Inflammatory macrophage treated with lipopolysaccharide for 4 hours (primary cell): ENCODE measurements around the gene TEX35.

ENCODE experiments used
- DNase-seq: peaks from one replicate; pipeline ENCODE4 v3.0.0-alpha.2; 2020

Gene TEX35

GRCh38 chr1:178512566-178513277 lies at the start of gene TEX35:
Gene TEX35 (plus strand): TSS chr1:178513109. CDS start chr1:178513189, 80 bp downstream.
- DNase-seq: no peak

GRCh38 chr1:178464141-178464540 lies 48.8 kb upstream of the TEX35 start:
- no peak for DNase-seq

GRCh38 chr1:178464566-178464965 lies 48.3 kb upstream of the TEX35 start:
- no peak for DNase-seq

GRCh38 chr1:178465011-178465410 lies 47.9 kb upstream of the TEX35 start:
- DNase-seq: no peak

- no peak for DNase-seq
Measured at GRCh38 chr1:178467837-178468236, 45.1 kb upstream of the TEX35 start.

DNA sequence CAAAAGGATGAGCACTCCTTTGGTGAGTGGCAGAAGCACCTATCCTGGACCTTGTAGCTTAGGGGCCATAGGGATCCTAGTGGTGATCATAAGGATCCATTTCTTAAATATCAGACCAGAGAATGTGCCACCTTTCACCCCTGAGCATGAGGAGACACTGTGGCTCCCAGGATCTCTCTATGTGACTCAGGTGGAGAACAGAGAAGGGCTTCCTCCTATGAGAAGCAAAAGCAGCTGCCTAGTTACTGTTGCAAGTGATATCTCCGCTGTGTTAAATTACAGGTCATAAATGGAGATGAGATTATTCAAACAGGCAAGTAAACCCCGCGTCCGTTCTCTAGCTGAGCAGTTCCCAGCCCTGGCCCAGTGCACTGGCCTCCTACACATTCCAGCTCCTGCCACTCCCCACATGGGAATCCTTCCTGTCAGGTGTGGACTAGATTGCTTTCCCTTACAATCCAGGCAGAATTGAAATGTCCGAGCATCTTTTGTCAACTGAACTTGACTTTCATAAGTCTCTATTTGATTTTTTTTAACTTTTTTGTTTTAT lies 42.4 kb upstream of the TEX35 start:
- no peak for DNase-seq

DNA sequence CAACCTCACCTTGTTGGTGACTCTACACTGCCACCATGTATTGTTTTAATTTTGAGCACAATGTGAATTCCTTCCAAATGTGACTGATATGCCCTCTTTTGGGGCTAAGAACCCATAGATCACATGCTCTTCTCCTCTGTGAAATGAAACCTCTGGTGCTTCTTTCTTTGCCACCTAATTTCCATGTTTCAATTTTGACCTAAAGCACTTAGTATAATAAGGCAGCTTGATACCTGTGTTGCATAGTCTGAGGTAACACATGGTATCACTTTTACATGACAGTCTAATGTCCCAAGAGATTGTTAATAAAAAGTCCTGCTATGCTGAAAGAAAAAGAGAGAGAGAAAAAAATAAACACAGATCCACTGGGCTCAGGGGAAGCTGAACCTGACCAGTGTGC lies 40.4 kb upstream of the TEX35 start:
- no peak for DNase-seq

- no peak for DNase-seq
Measured at GRCh38 chr1:178477373-178477772, 35.5 kb upstream of the TEX35 start.

- peak; percentile 76 for DNase-seq
Measured at GRCh38 chr1:178477841-178478240, 35.1 kb upstream of the TEX35 start.

DNA sequence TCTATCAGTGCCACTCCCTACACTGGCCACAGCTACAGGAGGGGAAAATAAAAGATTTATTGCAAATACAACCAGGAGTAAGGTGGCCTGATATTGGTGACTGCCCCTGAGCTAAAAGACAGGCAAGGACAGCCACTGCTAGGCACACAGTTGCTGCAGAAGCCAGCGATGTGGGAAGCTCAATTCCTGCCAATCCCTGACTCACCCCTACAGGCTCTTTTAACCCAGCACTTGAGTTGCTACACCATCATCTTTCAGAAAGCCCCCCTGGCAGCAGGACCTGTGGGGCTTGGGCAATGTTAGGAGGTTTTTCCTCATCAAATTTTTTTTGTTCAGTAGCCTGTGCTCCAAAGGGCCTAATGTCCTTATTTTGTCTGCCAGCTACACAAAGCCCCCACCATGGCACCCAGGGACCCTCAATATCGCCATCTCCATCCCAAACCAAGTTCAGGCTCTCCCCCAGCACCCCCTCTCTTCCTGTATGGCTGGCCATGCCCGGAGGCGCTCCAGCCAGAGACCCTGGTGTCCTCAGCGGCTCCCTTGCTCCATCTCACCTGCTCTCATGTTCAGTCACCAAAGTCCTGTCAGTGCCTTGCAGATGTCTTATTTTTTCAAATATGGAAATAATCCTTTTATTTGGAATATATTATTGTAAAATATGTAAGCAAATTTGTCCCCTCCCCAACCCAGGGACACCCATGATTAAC lies 29.5 kb upstream of the TEX35 start:
- DNase-seq: no peak

- peak; percentile 9 for DNase-seq
Measured at GRCh38 chr1:178484698-178485225, 28.1 kb upstream of the TEX35 start.

DNA sequence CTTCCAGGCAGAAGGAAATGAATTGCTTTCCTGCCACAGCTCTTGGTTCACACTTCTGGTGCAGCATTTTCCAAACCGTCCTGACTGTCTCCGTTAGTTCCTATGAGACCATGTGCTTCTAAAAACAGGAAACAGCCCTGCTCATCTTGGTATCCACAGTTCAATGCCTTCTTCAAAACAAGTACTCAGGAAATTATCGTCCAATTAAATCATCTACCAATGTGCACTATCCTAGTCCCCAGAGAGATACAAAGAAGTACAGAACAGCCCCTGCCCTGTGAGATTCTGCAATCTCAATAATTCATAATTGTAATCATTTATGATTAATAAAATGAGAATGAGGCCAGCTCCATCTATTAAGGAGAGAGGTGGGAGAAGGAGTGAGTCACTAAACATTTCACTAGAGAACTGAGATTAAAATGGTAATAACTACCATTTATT lies 27.3 kb upstream of the TEX35 start:
- DNase-seq: no peak

DNA sequence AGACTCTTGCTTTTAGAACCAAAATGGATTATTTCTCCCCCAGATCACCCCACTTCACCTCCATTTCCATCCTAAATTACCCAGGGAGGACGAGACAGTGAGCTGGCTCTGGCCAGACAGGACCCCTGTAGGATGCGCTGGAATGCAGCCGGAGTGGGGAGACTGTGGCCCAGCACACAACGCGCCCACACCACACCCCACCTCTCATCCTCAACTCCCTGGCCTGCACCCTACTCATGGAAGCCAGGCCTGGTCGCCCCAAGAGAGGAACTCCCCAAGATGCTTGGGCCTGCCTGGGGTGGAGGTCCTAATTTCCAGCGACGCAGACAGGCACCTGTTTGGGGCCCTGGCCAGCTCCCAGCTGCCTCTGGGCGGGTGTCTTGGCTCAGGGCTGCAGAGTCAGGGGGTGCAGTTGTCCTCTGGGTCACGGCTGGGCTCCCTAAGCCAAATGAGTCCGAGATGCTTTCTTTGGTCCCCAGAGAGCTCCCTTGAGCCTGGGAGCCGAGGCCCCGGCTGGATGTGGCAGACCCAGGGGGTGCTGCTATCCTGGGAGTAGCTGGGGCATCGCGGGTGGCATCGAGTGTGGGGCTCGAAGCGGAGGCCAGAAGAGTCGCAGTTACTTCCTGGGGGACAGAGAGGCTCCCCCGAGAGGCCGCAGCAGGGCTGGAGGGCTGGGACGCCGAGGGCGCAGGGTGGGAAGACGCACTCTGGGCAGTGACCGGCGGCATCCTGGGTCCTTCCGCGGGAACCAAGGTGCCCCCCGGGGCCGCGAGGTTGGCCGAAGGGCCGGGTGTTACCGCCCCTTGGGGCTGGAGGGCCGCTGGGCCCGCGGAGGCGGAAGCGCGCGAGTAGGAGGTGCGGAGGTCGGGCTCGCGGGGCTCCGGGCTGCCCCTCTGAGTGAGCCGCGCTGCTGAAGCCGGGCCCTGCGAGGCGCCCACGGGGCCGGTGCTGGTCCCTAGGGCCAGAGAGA lies 26.5 kb upstream of the TEX35 start:
- no peak for DNase-seq

- DNase-seq: no peak
Measured at GRCh38 chr1:178487070-178487615, 25.8 kb upstream of the TEX35 start.

DNA sequence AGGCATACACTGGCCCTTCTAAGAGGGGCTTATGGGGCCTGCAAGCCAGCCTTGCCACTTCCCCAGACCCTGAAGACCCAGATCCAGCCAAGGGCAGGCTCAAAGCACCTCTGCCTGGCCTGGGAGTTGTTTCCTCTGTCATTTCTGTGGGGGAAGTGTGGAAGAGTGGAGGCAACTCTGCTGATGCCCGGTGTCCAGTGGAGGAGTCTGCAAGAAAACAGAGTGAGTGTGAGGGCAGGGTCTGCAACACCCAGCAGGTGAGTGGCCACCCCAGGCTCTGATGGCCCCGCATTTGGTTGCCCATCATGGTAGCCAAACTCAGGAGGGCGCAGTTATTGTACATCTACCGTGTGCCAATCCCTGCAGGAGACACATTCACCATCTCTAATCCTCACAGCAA lies 24.5 kb upstream of the TEX35 start:
- DNase-seq: no peak

GRCh38 chr1:178489399-178489798 lies 23.5 kb upstream of the TEX35 start:
- no peak for DNase-seq

DNA sequence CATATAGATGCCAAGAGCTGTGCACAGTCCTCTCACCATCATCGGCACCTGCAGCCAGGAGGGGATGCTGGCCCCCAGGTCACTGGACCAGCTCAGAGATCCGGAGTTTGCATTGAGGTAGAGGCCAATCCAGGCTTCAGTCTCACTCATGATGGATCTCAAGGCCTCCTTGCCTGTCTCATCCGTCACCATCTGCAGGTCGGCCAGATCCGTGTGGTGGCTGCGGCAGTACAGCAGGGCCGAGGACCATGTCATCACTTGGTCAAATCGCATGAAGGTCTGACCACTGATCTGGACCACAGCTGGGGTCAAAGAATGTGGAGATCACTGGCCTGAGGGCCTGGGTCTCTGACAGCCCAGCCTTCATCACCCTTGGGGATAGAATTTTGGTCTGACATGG lies 22.8 kb upstream of the TEX35 start:
- no peak for DNase-seq

DNA sequence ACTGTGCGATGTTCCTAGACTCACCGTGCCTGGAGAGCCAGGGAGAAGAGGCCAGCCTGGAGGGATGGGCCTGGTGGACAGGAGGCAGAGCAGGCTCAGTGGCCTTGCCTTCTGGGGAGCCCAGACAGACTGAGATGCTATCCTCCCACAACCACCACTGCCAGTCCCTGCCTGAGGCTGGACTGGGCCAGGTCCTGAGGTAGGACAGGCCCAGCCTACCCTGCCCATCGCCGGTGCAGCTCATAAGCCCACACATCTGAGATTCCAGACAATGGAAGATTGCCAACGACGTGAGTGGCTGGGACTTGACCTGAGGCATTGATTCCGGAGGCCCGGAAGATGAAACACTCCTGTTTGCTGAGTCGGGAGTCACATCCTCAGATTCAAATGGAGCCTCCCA lies 21.9 kb upstream of the TEX35 start:
- DNase-seq: no peak

GRCh38 chr1:178491721-178492120 lies 21.2 kb upstream of the TEX35 start:
- DNase-seq: no peak

- DNase-seq: no peak
Measured at GRCh38 chr1:178492341-178492740, 20.6 kb upstream of the TEX35 start.

DNA sequence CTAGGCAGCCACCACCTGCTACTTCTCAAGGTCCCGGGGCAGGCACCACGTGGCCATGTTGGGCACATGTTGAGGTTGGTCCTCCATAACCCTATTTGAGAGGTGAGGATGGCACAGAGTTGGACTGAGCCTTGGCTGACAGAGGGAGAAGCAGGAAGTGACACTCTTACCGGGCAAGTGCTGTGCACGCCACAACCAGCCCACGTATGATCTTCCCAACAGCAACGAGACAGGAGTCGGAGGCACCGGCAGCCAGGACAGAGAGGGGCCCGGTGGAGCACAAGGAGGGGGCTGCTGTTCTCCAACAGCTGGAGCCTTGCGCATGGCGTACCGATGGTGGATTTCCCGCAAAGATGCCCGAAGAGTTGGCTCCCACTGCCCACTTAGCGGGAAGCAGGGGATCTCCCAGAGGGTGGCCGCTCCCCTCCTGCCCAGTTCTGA lies 19.6 kb upstream of the TEX35 start:
- no peak for DNase-seq

- DNase-seq: no peak
Measured at GRCh38 chr1:178494569-178494971, 18.3 kb upstream of the TEX35 start.
